ENCODE data around the gene SOD2.
A peak's percentile ranks its signal among the peaks of the same experiment; 100 is the strongest.
"Not testable (repeated sequence)": the region's sequence is repeated elsewhere in the genome, so short reads cannot be mapped to it uniquely, and the experiment has no call there.

SOD2 gene

DNA sequence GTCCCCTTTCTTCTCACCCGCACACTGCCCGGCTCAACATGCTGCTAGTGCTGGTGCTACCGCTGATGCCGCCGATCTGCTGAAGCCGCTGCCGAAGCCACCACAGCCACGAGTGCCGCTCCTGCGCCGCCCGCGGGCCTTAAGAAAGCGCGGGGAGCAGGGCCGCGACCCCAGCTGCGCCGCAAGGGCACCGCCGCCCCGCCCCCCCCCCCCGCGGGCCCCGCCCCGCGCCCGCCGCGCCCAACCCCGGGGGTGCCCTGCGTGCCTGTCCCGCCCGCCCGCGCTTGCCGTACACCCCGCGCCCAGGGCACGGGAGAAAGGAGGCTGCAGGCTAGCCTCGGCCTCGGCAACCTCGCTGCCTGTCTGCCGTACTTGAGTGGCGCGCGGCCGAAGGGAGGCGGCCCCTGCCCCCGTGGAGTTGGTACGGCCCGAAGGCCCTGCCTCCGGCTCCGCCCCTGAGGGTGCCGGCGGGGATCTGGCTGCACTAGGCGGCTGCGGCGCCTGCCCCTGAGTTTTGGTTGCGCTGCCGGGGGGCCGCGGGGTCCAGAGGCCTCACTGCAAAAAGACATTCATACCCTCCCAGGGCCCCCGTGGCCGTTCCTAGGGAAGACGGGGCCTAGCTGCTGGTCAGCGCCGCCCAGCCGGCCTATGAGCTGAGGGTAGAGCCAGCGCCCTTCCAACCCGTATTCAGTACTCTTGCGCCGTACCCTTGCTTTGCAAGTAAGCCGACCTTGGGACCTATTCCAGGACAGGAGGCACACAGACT, at the start of gene SOD2:
Gene SOD2, minus strand, starts transcription at position 114 of the 766 bp plus-strand sequence. Its CDS starts 74 bp downstream, at position 40.
- DNase-seq (ENCODE audit: low spot score): peak; percentile 80

DNA sequence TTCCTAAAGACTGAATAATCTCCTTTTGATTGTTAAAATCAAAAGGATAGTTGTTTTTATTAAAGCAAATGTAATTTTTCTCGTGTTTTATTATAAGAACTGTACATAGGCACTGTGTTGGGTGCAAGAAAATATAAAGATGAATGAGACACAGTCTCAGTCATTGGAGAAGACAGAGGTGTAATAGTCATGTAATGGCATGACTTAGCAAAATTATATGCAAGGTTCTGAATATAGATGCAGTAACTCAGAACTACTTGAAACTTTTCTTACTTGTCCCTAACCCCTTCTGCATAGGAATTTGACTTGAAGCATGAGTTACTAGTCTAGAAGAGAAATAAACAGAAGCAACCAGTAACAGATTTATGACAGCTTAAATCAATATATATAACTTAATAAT, 49.1 kb upstream of the SOD2 start:
- no peak for DNase-seq (ENCODE audit: low spot score)

DNA sequence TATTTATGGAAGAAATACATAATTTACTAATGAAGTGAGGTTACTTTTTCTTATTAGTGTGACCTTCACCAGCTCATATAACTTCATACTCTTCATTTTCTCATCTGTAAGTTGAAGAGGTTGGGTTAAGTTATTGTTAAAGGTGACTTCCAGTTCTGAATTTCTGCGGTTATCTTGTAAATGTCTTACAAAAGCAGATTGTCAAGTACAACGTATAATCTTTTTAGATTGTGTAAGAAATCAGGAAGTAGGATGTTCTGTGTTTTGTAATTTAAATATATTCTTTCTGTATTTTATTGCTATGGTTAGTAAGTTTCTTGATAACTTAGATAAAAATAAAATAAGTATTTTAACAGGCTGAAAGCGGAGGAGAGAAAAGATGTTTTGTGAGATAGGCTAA, 46.3 kb upstream of the SOD2 start:
- no peak for DNase-seq (ENCODE audit: low spot score)

DNA sequence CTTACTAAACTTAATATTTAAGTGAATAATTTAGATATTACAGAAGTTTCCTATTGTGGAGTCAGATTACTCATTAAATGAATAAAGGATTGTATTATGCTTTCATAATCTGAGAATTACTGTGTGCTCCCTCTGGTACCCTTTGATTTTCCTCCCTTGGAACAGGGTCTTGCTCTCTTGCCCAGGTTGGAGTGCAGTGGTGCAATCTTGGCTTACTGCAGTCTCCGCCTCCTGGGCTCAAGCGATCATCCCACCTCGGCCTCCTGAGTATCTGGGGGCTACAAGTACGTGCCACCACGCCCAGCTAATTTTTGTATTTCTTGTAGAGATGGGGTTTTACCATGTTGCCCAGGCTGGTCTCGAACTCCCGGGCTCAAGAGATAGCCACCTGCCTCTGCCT, 43.9 kb upstream of the SOD2 start:
- DNase-seq (ENCODE audit: low spot score): no peak

DNA sequence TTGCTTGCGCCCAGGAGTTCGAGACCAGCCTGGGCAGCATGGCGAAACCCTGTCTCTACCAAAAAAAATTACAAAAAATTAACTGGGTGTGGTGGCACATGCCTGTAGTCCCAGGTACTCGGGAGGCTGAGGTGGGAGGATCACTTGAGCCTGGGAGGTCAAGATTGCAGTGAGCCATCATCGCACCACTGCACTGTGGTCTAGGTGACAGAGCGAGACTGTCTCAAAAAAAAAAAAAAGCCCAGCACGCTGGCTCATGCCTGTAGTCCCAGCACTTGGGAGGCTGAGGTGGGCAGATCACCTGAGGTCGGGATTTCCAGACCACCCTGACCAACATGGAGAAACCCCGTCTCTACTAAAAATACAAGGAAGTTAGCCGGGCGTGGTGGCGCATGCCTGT, 40.4 kb upstream of the SOD2 start:
- not testable (repeated sequence) for DNase-seq (ENCODE audit: low spot score)

DNA sequence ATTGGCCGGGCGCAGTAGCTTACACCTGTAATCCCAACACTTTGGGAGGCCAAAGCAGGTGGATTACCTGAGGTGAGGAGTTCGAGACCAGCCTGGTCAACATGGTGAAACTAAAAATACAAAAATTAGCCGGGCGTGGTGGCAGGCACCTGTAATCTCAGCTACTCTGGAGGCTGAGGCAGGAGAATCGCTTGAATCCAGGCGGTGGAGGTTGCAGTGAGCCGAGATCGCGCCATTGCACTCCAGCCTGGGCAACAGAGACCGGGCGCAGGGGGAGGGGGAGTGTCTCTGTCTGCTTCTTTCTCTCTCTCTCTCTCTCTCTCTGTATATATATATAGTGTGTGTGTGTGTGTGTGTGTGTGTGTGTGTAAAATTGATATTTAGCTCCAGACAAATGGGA, 39.5 kb upstream of the SOD2 start:
- not testable (repeated sequence) for DNase-seq (ENCODE audit: low spot score)

DNA sequence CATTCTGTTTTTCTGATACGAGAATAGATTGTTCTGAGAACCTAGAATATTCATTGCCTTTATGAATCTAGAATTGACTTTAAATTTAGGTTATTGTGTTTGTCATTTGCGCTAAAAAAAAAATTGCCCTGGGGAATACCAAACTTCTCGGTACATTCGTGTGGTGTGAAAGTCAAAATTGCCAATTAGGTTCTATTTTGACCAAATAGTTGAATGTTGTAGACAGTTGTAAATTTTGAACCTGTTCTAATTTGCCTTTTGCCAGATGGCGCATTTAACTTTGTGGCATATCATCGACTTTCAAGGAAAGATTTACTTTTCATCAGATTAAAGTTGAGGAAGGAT, 37.3 kb upstream of the SOD2 start:
- DNase-seq (ENCODE audit: low spot score): no peak

DNA sequence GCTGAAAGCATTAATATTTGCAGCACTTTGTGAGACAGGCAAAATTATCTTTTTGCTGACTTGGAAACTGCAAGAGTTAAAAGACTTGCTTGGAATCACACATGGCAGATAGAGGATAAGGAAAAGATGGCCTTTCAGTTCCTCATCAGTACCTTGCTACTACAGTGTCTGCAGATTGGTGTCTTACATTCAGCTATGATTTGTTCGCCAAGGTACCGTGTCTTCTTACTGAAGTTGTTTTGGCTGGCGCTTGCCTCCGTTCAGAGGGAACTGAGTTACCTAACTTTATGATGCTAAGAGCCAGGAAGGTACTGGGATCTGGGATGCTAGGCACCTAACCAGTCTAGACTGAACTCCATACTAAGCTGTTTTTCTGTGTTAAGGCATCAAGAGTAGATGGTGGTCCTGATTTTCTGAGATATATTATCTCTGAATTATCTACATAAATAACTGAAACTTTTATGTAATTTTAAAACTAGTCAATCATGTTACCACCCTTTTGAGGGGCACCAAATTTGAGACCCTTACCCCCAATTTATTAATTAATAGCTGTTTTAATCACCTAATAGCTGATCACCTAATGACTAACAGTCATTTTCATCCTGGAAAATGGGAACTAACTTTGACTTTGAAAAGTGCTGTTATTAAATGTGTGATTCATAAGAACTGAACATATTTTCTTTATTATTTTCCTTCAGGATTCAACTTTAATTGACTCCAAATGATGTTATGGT, 36.7 kb upstream of the SOD2 start:
- DNase-seq (ENCODE audit: low spot score): no peak

DNA sequence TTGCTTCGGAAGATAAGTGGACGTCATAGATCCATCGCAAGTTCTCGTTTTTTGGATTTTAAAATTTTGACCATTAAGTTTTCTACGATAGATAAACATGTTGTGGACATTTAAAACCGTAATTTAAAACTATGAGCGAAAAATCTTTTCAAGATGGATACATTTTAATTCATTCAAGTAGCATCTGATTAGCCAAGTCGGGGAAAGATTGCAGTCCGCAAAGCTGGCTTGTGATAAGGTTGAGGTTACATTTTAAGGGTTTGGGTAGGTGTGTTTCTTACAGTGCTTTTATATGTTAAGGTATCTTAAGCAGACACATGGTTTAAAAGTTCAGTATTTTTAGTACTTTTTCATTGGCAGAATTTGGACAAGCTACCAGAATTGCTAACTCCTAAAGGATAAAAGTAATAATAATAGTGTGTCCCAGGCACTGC, 35.5 kb upstream of the SOD2 start:
- no peak for DNase-seq (ENCODE audit: low spot score)

DNA sequence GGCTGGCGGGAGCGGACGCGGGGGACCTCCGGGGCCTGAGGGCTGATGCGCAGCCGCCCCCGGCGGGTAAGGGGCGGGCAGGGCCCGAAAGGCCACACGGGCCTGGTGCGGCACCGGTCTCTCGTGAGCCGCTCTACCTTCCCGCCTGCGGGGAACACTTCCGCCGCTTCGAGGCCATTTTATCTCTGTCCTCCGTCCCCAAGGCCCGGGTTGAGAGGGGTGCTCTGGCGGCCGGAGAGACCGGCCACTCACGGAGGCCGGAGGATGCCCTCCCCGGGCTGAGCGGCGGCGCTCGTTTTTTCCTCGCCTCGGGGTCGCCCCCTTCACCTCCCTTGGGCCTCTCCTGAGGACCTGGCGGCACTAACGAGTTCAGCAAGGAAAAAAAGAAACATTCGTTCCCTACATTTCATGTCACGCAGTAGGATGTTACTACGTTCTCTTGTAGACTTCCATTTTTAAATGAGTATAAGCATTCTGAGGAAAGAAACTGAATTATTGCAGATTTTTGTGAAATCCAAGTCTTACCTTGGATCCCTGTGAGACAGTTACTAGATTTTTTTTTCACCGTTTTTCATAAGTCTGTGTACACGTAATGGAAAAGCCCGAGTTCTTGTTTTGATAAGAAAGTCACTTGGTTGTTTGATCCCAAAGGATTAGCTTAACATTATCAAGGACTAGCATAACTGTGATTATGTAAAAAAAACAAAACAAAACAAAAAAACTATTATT, 34.8 kb upstream of the SOD2 start:
- DNase-seq (ENCODE audit: low spot score): no peak

DNA sequence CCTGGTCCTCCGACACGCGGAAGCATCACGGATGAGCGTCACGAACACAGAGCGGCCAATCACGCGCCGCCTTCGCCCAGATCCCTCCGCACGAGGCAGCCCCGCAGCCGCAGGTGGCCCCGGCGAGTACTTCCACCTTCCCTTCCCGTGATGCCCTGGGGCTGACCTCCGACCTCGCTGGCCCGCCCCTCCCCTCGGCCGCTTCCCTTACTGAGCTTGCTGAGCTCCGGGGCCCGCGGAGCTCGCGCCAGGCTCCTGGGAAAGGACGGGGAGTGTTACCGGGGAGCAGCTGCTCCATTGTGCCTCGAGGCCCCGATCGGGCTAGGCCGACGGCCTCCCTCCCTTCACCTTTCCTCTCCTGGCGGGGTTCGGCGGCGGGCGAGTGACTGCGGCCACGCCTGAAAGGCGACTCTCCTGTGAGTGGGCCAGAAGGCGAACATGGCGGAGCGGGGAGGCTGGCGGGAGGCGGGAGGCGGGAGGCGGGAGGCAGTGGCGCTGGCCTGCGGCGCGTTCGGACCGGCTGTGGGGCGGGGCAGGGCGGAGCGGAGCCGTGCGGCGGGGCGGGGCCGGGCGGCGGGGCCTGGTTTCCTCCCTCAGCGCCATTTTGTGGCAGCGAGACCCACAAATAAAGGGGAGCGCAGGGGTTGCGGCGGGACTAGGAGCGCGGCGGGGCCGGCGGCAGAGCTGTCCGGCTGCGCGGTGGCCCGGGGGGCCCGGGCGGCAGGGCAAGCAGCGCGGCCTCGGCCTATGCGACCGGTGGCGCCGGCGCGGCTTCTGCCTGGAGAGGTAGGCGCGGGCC, 34.1 kb upstream of the SOD2 start, which contains the start of gene WTAP:
Gene WTAP, plus strand, starts transcription at position 589 of the 799 bp plus-strand sequence. CDS start 8,760 bp downstream, outside the sequence.
- peak; percentile 92 for DNase-seq (ENCODE audit: low spot score)

DNA sequence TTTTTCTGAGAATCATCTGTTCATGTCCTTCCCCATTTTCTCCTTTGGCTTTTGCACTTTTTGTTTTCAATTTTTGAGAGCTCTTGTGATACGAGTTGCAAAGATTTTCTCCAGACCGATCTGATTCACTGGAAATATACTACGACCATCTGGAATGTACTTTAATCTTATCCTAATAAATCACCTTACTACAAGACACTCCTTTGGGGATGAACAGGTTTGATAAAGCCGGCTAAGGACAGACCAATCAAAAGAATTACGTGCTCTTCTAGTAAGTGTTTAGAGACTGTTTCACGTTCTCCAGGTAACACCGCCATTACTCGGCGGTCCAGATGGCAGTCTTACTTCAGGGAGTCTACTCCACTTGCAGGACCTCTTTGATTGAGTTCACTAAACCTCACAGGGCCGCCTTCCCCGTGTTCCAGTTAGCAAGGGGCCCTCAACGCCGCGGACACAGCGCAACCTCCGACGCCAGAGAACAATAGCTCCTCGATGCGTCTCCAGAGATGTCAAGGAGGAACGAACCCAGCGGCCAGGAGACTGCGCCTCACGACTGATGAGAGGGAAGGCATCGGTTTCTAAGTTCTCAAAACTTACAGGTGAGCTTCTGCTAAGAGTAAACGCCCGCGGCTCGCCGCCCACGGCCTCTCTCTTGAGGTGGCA, 33.3 kb upstream of the SOD2 start:
- no peak for DNase-seq (ENCODE audit: low spot score)

DNA sequence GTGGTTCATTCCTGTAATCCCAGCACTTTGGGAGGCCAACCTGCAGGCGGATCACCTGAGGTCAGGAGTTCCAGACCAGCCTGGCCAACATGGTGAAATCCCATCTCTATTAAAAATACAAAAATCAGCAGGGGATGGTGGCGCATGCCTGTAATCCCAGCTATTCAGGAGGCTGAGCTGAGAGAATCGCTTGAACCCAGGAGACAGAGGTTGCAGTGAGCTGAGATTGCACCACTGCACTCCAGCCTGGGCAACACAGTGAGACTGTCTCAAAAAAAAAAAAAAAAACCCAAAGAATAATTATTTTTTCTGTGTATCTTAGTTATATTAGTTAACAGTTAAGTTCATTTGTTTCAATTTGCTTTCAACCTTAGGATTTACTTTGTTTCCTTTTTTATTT, 32.2 kb upstream of the SOD2 start:
- DNase-seq (ENCODE audit: low spot score): not testable (repeated sequence)

DNA sequence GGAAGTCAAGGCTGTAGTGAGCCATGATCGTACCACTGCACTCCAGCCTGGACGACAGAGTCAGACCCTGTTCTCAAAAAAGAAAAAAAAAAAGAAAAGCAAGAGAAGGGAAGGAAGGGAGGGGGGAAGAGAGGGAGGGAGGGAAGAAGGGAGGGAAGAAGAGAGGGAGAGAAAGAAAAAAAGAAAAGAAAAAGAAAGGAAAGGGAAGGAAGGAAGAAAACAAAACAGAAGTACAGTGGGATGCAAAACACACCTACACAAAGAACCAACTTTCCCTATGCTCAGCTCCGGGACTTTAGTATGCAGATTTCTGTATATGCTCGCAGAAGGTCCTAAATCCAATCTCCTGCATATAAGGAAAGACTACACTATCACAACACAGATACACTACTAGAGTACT, 31.7 kb upstream of the SOD2 start:
- no peak for DNase-seq (ENCODE audit: low spot score)

DNA sequence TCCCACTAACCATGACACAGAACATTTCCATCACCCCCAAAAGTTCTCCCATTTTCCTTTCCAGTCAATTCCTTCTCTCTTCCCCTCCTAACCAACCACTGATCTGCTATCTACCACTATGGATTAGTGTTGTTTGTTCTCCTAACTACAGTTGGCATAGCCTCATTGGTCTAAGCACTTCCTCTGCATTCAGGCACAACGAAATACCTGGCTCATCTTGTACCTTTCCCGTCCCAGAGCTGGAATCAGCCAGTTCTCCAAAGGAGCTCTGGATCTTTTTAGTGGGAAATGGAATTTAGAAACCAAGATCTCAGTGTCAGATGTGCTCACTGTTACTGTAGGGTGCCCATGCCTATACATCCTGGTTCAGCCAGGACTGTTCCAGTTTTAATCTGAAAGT, 30.2 kb upstream of the SOD2 start:
- DNase-seq (ENCODE audit: low spot score): no peak

DNA sequence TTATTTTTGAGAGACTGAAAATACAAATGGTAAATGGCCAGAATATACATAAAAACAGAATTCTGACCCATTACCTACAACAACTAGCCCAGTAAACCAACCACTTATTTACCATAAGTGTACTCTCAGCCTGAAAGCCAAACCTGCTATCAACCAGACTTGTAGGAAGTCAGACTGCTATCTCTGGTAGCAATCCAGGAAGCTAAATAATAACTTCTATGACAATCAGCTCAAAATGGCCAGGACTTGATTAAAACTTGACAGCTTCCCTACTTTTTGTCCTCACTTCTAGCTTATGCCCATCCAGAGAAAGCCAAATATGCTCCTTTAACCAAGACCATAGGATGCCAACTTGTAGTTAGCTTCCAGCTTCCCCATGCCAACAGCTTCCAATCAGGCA, 29.6 kb upstream of the SOD2 start:
- DNase-seq (ENCODE audit: low spot score): no peak

DNA sequence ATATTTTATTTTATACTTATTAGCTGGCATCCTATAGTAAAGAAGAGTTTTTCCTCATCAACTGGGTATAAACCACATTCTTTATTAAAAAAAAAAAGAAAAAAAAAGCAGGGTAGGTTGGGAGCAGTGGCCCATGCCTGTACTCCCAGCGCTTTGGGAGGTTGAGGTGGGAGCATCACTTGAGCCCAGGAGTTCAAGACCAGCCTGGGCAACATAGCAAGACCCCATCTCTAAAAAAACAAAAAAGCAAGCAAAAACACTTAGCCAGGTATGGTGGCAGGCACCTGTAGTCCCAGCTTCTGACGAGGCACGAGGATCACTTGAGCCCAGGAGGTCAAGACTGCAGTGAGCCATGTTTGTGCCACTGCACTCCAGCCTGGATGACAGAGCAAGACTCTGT, 28.9 kb upstream of the SOD2 start:
- DNase-seq (ENCODE audit: low spot score): not testable (repeated sequence)

DNA sequence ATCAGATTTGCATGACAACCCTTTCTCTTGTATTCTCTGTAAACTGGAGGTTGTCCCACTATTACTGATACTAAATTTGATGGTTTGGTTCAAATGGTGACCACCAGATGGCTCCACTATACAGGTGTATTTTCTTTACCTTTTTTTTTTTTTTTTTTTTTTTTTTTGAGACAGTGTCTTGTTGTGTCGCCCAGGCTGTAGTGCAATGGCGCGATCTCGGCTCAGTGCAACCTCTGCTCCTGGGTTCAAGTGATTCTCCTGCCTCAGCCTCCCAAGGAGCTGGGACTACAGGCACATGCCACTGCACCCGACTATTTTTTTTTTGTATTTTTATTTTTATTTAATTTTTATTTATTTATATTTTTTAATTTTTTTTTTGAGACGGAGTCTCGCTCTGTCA, 27.7 kb upstream of the SOD2 start:
- DNase-seq (ENCODE audit: low spot score): no peak

DNA sequence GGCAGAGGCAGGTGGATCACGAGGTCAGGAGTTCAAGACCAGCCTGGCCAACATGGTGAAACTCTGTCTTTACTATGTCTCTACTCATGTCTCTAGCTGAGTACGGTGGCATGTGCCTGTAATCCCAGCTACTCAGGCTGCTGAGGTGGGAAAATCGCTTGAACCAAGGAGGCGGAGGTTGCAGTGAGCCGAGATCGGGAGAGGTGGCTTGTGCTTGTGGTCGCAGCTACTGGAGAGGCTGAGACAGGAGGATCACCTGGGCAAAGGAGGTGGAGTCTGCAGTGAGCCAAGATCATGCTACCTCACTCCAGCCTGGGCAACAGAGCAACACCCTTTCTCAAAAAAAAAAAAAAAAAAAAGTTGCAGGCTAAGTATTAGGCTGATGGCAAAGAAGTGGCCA, 26.2 kb upstream of the SOD2 start:
- DNase-seq (ENCODE audit: low spot score): no peak

DNA sequence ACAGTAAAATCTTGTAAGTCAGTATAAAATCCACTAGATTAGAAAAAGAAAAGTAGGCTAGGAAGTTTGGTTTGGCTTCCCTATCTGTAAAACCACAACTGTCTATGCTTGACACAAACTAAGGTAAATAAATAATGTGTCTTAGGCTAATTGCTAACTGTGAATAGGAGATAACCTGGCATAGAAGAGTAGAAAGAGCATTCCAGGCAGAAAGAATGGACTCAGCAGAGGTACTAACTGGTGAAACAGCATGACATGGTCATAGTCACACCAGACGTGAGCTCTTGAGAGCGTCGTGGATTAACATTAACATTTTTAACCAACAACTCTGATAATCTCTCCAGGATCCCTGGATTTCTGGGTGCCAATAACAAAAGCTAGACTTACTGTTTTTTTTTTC, 25.6 kb upstream of the SOD2 start:
- no peak for DNase-seq (ENCODE audit: low spot score)
